ENCODE measurements around the gene PHF21A. TPM values are rescaled to one million over a fixed set of nuclear protein-coding genes. Genes with fewer than 3 reads are reported as not detected.

PHF21A gene
- total and polyA plus RNA-seq, 10 of the 15 experiments (the other 5 are each of a cell fraction or from before 2014, with no cell fraction given) = 2.6 to 37.2 (median 16.0) TPM

GRCh38 chr11:46119352-46120216, 1.7 kb downstream of the PHF21A start (continued):
- peak in 1 of 2 experiments; percentile 25; a peak in 1 of 4 replicates for TF ChIP-seq EP300 (IDR thresholded peaks at IDR 0.05; ENCODE audit: borderline replicate concordance in 1 of 2, control insufficient read depth in 1 of 2, low read depth in 2 of 2, low read length in 2 of 2)
- peak; percentile 18 for TF ChIP-seq RELA (IDR thresholded peaks at IDR 0.05; ENCODE audit: borderline replicate concordance, partially characterized antibody)
- TF ChIP-seq MYB (IDR thresholded peaks at IDR 0.05; ENCODE audit: borderline replicate concordance, low read depth, low read length) = no peak
- TF ChIP-seq TBL1XR1 (IDR thresholded peaks at IDR 0.05; ENCODE audit: low read depth, low read length) = 0 out of 2 replicates have a peak, but pooled peaks have one; percentile 3
- no peak for TF ChIP-seq ZBTB33 (IDR thresholded peaks at IDR 0.05)
- TF ChIP-seq USF1 (IDR thresholded peaks at IDR 0.05; ENCODE audit: borderline replicate concordance, extremely low read length, insufficient read depth, low read depth, low read length) = no peak
- no peak for TF ChIP-seq ZBED1 (IDR thresholded peaks at IDR 0.05; ENCODE audit: borderline replicate concordance)
- peak in 1 of 2 experiments; percentile 12; a peak in 1 of 4 replicates for TF ChIP-seq IKZF2 (IDR thresholded peaks at IDR 0.05)

Measured in GM12878 (cell line).